Measurements from ENCODE around the gene RERE. TPM values are rescaled to one million over a fixed set of nuclear protein-coding genes. Genes with fewer than 3 reads are reported as not detected.

Gene RERE
- total and polyA plus RNA-seq, 2 donors (not counting 3 experiments of a cell fraction or from before 2014, with no cell fraction given) = 14.1 to 113 TPM

DNA sequence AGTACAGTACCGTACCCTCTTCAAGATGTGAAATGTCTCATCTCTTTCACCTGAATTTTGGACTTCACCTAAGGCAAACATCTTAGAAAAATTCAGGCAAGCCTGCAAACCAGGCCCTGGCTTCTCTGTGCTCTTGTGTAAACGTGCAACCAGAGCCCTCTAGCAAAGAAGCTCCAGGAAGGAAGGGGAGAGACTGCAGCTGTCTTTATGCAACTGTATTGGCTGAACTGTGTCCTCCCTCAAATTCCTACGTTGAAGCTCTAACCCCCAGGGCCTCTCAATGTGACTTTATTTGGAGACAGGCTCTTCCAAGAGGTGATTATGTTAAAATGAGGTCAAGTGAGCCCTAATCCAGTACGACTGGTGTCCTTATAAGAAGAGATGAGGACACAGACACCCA, 439.3 kb downstream of the RERE start:
- no TSS peak for BruUV-seq (replicated peaks)
- H3K4me3 ChIP-seq (replicated peaks in 1 of 3; ENCODE audit: insufficient read depth in 1 of 3, low read depth in 1 of 3, low read length in 3 of 3) = no peak overlapping the region
- TF ChIP-seq, protein P1, sequence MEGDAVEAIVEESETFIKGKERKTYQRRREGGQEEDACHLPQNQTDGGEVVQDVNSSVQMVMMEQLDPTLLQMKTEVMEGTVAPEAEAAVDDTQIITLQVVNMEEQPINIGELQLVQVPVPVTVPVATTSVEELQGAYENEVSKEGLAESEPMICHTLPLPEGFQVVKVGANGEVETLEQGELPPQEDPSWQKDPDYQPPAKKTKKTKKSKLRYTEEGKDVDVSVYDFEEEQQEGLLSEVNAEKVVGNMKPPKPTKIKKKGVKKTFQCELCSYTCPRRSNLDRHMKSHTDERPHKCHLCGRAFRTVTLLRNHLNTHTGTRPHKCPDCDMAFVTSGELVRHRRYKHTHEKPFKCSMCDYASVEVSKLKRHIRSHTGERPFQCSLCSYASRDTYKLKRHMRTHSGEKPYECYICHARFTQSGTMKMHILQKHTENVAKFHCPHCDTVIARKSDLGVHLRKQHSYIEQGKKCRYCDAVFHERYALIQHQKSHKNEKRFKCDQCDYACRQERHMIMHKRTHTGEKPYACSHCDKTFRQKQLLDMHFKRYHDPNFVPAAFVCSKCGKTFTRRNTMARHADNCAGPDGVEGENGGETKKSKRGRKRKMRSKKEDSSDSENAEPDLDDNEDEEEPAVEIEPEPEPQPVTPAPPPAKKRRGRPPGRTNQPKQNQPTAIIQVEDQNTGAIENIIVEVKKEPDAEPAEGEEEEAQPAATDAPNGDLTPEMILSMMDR (IDR thresholded peaks at IDR 0.05; ENCODE audit: extremely low read depth in 1 of 2, insufficient read depth in 1 of 2, low read depth in 1 of 2, low read length in 2 of 2) = no peak
- no peak for TF ChIP-seq EZH2 (IDR thresholded peaks at IDR 0.05; ENCODE audit: borderline replicate concordance, low read depth, low read length, severe bottlenecking)
- TF ChIP-seq JUN (IDR thresholded peaks at IDR 0.05; ENCODE audit: borderline replicate concordance, insufficient read depth, insufficient read length, low read depth) = no peak
- no peak for TF ChIP-seq MAX (IDR thresholded peaks at IDR 0.05; ENCODE audit: insufficient read depth, insufficient read length)
- TF ChIP-seq MYC (IDR thresholded peaks at IDR 0.05; ENCODE audit: low read depth, low read length) = no peak
- TF ChIP-seq FOS (IDR thresholded peaks at IDR 0.05; ENCODE audit: borderline replicate concordance, insufficient read depth, low read length) = no peak
- TF ChIP-seq GATA2 (IDR thresholded peaks at IDR 0.05; ENCODE audit: insufficient read depth, insufficient read length, low read depth, low read length) = no peak
- no peak for TF ChIP-seq POLR2A (IDR thresholded peaks at IDR 0.05; ENCODE audit: low read depth, low read length)
- TF ChIP-seq POLR2AphosphoS5 (IDR thresholded peaks at IDR 0.05; ENCODE audit: insufficient read depth, low read depth, low read length) = no peak
- H3K9me1 ChIP-seq (replicated peaks; ENCODE audit: control insufficient read depth, extremely low read depth, insufficient read depth, low read length) = no peaks in the 10 kb centered on the region
- H3K4me1 ChIP-seq (ENCODE audit: control insufficient read depth, extremely low read depth, insufficient read depth, low read length) = peaks cover 15% of the 10 kb centered on the region
- H2AFZ ChIP-seq (ENCODE audit: low read depth, low read length) = no peak overlapping the region
- H3K79me2 ChIP-seq (ENCODE audit: control insufficient read depth, insufficient read depth, low read length) = peaks cover 45% of the 10 kb centered on the region
- no peak for DNase-seq (ENCODE audit: low read depth, low spot score)
- no peak overlapping the region for H3K4me2 ChIP-seq (ENCODE audit: insufficient read depth, low read length)
- no peaks in the 10 kb centered on the region for H3K9me3 ChIP-seq (replicated peaks; ENCODE audit: control insufficient read depth, insufficient read depth, low read length)
- no peak for FAIRE-seq
- CTCF ChIA-PET = interaction anchor here (0.7 to 1.3 kb wide), 2 partner anchors 9 to 31 kb away, joined by 3 to 4 read pairs; no protein-coding TSS in a partner anchor
- intact Hi-C loops (cut with micrococcal nuclease) (no loop called here), dilution Hi-C loops (cut with MboI; ENCODE audit: extremely low pct_ligation_motif_present, low sequenced_read_pairs) (no loop called here)
- POLR2A ChIA-PET = no interaction called here
- no peaks in the 10 kb centered on the region for H4K20me1 ChIP-seq (replicated peaks; ENCODE audit: control insufficient read depth, extremely low read depth, insufficient read depth, low read length)
- H3K36me3 ChIP-seq (ENCODE audit: control insufficient read depth in 2 of 2, extremely low read depth in 1 of 2, insufficient read depth in 2 of 2, low read length in 2 of 2) = peaks cover 0 to 8% of the 10 kb centered on the region in 2 experiments
- H3K27me3 ChIP-seq (ENCODE audit: control insufficient read depth in 2 of 2, insufficient read depth in 2 of 2, low read length in 2 of 2) = no peaks in the 10 kb centered on the region
- H3K27ac ChIP-seq (ENCODE audit: insufficient read depth, low read depth, low read length) = no peak overlapping the region
- no peak overlapping the region for H3K9ac ChIP-seq (replicated peaks; ENCODE audit: extremely low read depth, insufficient read depth, low read length)
